HEK293 (cell line): ENCODE data around the gene IFI27L1.

Experiments used
- CTCF ChIA-PET: fragments of 350-600 bp; formaldehyde crosslinking; extraction: SDS; loops from one replicate; lab custom pipeline; 2021; ENCODE audit warnings: antibody characterized with exemption; lab: Yijun Ruan, JAX
- POLR2A ChIA-PET: fragments of 300-600 bp; formaldehyde crosslinking; extraction: SDS; loops from one replicate; lab custom pipeline; 2020; ENCODE audit warnings: antibody characterized with exemption, inconsistent platforms; lab: Yijun Ruan, JAX
- H3K27ac ChIP-seq: fragments of 200-500 bp; sonication (Bioruptor generic); 2 replicates; pipeline ENCODE4 v1.5.1; 2014; ENCODE audit warnings: low read depth, low read length, control low read depth, inconsistent platforms; ENCODE audit errors: extremely low read depth
- H3K36me3 ChIP-seq, 2 experiments: fragments of 200-500 bp in 1 of 2; sonication (Bioruptor generic) in 1 of 2; 1 replicate in 1 of 2; 2 replicates in 1 of 2; pipeline ENCODE4 v1.5.1; 2014 to 2017; ENCODE audit warnings: inconsistent platforms in 2 of 2, low read length in 2 of 2; ENCODE audit not compliant: control insufficient read depth in 2 of 2, insufficient read depth in 1 of 2
- H3K4me1 ChIP-seq: fragments of 200-500 bp; sonication (Bioruptor generic); 2 replicates; pipeline ENCODE4 v1.5.1; 2014; ENCODE audit warnings: mild to moderate bottlenecking, low read length, inconsistent platforms; ENCODE audit not compliant: control insufficient read depth, insufficient read depth
- H3K4me3 ChIP-seq: 2 replicates; pipeline ENCODE4 v1.5.1; 2011; ENCODE audit warnings: low read depth, mild to moderate bottlenecking, control low read depth, low read length, moderate library complexity
- H3K9me3 ChIP-seq: fragments of 200-500 bp; sonication (Bioruptor generic); 2 replicates; pipeline ENCODE4 v1.5.1; 2014; ENCODE audit warnings: low read depth, low read length, inconsistent platforms; ENCODE audit not compliant: control insufficient read depth, insufficient read depth
- BCL6B ChIP-seq: fragments of 450-650 bp; formaldehyde crosslinking; IDR thresholded peaks from 2 replicates; pipeline ENCODE4 v1.5.1; 2017; ENCODE audit warnings: missing biosample characterization, missing genetic modification characterization
- HOXD13 ChIP-seq: sonication (generic); formaldehyde crosslinking; IDR thresholded peaks from 2 replicates; pipeline ENCODE4 v1.8.0; 2022; ENCODE audit warnings: missing genetic modification reagents, borderline replicate concordance
- KLF10 ChIP-seq: fragments of 450-650 bp; IDR thresholded peaks from 2 replicates; pipeline ENCODE4 v1.5.1; 2018; ENCODE audit warnings: missing biosample characterization, mild to moderate bottlenecking, missing genetic modification characterization
- KLF16 ChIP-seq: fragments of 450-650 bp; formaldehyde crosslinking; IDR thresholded peaks from 2 replicates; pipeline ENCODE4 v1.5.1; 2017; ENCODE audit warnings: missing biosample characterization, missing genetic modification characterization
- OSR2 ChIP-seq: fragments of 450-650 bp; formaldehyde crosslinking; IDR thresholded peaks from 2 replicates; pipeline ENCODE4 v1.5.1; 2016; ENCODE audit warnings: missing biosample characterization, missing genetic modification characterization
- PATZ1 ChIP-seq: fragments of 450-650 bp; formaldehyde crosslinking; IDR thresholded peaks from 2 replicates; pipeline ENCODE4 v1.5.1; 2016; ENCODE audit warnings: missing biosample characterization, missing genetic modification characterization
- RBAK ChIP-seq: fragments of 450-650 bp; formaldehyde crosslinking; IDR thresholded peaks from 2 replicates; pipeline ENCODE4 v1.5.1; 2016; ENCODE audit warnings: missing biosample characterization, missing genetic modification characterization
- SALL2 ChIP-seq: fragments of 450-650 bp; formaldehyde crosslinking; IDR thresholded peaks from 2 replicates; pipeline ENCODE4 v1.5.0; 2017; ENCODE audit warnings: missing biosample characterization, mild to moderate bottlenecking, missing genetic modification characterization, borderline replicate concordance
- SCRT1 ChIP-seq: fragments of 450-650 bp; formaldehyde crosslinking; IDR thresholded peaks from 2 replicates; pipeline ENCODE4 v1.5.1; 2016; ENCODE audit warnings: missing biosample characterization, missing genetic modification characterization, borderline replicate concordance
- ZNF112 ChIP-seq: fragments of 450-650 bp; formaldehyde crosslinking; IDR thresholded peaks from 2 replicates; pipeline ENCODE4 v1.5.0; 2017; ENCODE audit warnings: missing biosample characterization, missing genetic modification characterization
- ZNF155 ChIP-seq: fragments of 450-650 bp; formaldehyde crosslinking; IDR thresholded peaks from 2 replicates; pipeline ENCODE4 v1.5.1; 2016; ENCODE audit warnings: missing biosample characterization, missing genetic modification characterization
- ZNF19 ChIP-seq: fragments of 450-650 bp; formaldehyde crosslinking; IDR thresholded peaks from 2 replicates; pipeline ENCODE4; 2016; ENCODE audit warnings: missing biosample characterization, missing genetic modification characterization, low read depth
- ZNF248 ChIP-seq: fragments of 450-650 bp; formaldehyde crosslinking; IDR thresholded peaks from 2 replicates; pipeline ENCODE4 v1.5.1; 2017; ENCODE audit warnings: missing biosample characterization, missing genetic modification characterization
- ZNF366 ChIP-seq: fragments of 450-650 bp; formaldehyde crosslinking; conservative IDR thresholded peaks from 2 replicates; pipeline ENCODE4 v1.5.1; 2016; ENCODE audit warnings: missing biosample characterization, missing genetic modification characterization
- ZNF513 ChIP-seq: fragments of 450-650 bp; IDR thresholded peaks from 2 replicates; pipeline ENCODE4 v1.5.1; 2018; ENCODE audit warnings: missing biosample characterization, missing genetic modification characterization
- ZNF585B ChIP-seq: fragments of 450-650 bp; formaldehyde crosslinking; IDR thresholded peaks from 2 replicates; pipeline ENCODE4 v1.5.1; 2016; ENCODE audit warnings: missing biosample characterization, missing genetic modification characterization
- ZNF596 ChIP-seq: fragments of 450-650 bp; IDR thresholded peaks from 2 replicates; pipeline ENCODE4 v1.5.0; 2018; ENCODE audit warnings: missing biosample characterization, mild to moderate bottlenecking, missing genetic modification characterization, moderate library complexity
- ZNF76 ChIP-seq: fragments of 450-650 bp; formaldehyde crosslinking; IDR thresholded peaks from 2 replicates; pipeline ENCODE4; 2016; ENCODE audit warnings: low read depth, missing biosample characterization, missing genetic modification characterization, borderline replicate concordance
- ZNF837 ChIP-seq: fragments of 450-650 bp; formaldehyde crosslinking; IDR thresholded peaks from 2 replicates; pipeline ENCODE4 v1.5.1; 2016; ENCODE audit warnings: missing biosample characterization, missing genetic modification characterization
- ZNF843 ChIP-seq: fragments of 450-650 bp; formaldehyde crosslinking; IDR thresholded peaks from 2 replicates; pipeline ENCODE4 v1.5.1; 2016; ENCODE audit warnings: missing biosample characterization, missing genetic modification characterization
- ZXDB ChIP-seq: fragments of 450-650 bp; formaldehyde crosslinking; IDR thresholded peaks from 2 replicates; pipeline ENCODE4 v1.5.1; 2016; ENCODE audit warnings: missing biosample characterization, missing genetic modification characterization

Gene IFI27L1

GRCh38 chr14:94044476-94045091, 36.5 kb upstream of the IFI27L1 start (continued):
- no peak for TF ChIP-seq ZNF248
- TF ChIP-seq SALL2 (tag by site-specific recombination), result no peak
- TF ChIP-seq ZNF155 (tag by site-specific recombination), result no peak
- TF ChIP-seq KLF16 (tag by site-specific recombination), result no peak
- TF ChIP-seq PATZ1 (tag by site-specific recombination), result no peak
- no peak for TF ChIP-seq ZXDB
- no peak for TF ChIP-seq ZNF366
- TF ChIP-seq SCRT1 (tag by site-specific recombination), result no peak
- TF ChIP-seq ZNF596 (tag by site-specific recombination), result no peak

GRCh38 chr14:94045101-94045500, 36.0 kb upstream of the IFI27L1 start:
- Histone ChIP-seq H3K4me3 (no peak overlapping the region), H3K36me3 (peaks cover 17 to 77% of the 10 kb centered on the region in 2 experiments), H3K9me3 (no peaks in the 10 kb centered on the region), H3K27ac (no peak overlapping the region), H3K4me1 (peaks cover 4% of the 10 kb centered on the region; the same call in 1 of the 2 replicates)
- TF ChIP-seq ZNF585B (tag by site-specific recombination), result no peak
- POLR2A ChIA-PET, result no interaction called here
- CTCF ChIA-PET, result interaction anchor here (0.9 kb wide), 1 partner anchor 9 kb away, joined by 3 read pairs; no protein-coding TSS in a partner anchor

GRCh38 chr14:94045563-94046345, 35.4 kb upstream of the IFI27L1 start:
- CTCF ChIA-PET, result interaction anchor here (0.9 to 1.0 kb wide), 2 partner anchors 9 kb away, joined by 3 read pairs; no protein-coding TSS in a partner anchor
- Histone ChIP-seq H3K9me3 (no peaks in the 10 kb centered on the region), H3K4me3 (no peak overlapping the region), H3K36me3 (peaks cover 23 to 78% of the 10 kb centered on the region in 2 experiments)
- TF ChIP-seq ZNF112 (tag by site-specific recombination), result no peak
- TF ChIP-seq BCL6B (tag by site-specific recombination), result no peak
- TF ChIP-seq ZNF366, result no peak
- TF ChIP-seq OSR2, result no peak
- no peak for TF ChIP-seq ZNF596 (tag by site-specific recombination)
- no peak for TF ChIP-seq RBAK (tag by site-specific recombination)
- TF ChIP-seq, all 188 proteins: peak for 0
- Histone ChIP-seq H3K4me1 (peaks cover 4% of the 10 kb centered on the region; the same call in 1 of the 2 replicates), H3K27ac (no peak overlapping the region)
- POLR2A ChIA-PET, result no interaction called here

GRCh38 chr14:94046696-94047250, 34.3 kb upstream of the IFI27L1 start:
- H3K4me1 ChIP-seq, result peaks cover 4% of the 10 kb centered on the region; the same call in 1 of the 2 replicates
- H3K27ac ChIP-seq, result no peak overlapping the region
- H3K36me3 ChIP-seq, result peaks cover 28 to 88% of the 10 kb centered on the region in 2 experiments
- CTCF ChIA-PET, result interaction anchor here (1.0 to 3.4 kb wide), 4 partner anchors 10 to 134 kb away, joined by 3 to 19 read pairs (median 4); no protein-coding TSS in a partner anchor
- POLR2A ChIA-PET, result no interaction called here
- H3K9me3 ChIP-seq, result no peaks in the 10 kb centered on the region
- no peak overlapping the region for H3K4me3 ChIP-seq
- TF ChIP-seq OSR2 (no peak), ZNF837 (tag by site-specific recombination) (no peak), KLF10 (no peak), ZNF19 (tag by site-specific recombination) (no peak), ZNF843 (no peak), ZNF76 (tag by site-specific recombination) (no peak), HOXD13 (no peak), RBAK (tag by site-specific recombination) (no peak), ZNF513 (tag by site-specific recombination) (no peak), BCL6B (tag by site-specific recombination) (no peak)
